Activated naive CD8-positive, alpha-beta T cell treated with anti-CD3 and anti-CD28 coated beads, Interleukin-2, amount 50 U/mL, for 24 hours (primary cell): Measurements from ENCODE around the gene RTL1.

Experiments
- ATAC-seq: fragments of 150-1000 bp; cut with Tn5 transposase; one replicate; pipeline ENCODE4 v1.10.0; 2021
- DNase-seq: peaks from one replicate; pipeline ENCODE4 v3.0.0; 2021
- H3K27ac Mint-ChIP-seq: one replicate; pipeline ENCODE4 v1.8.0; 2021; ENCODE audit warnings: mild to moderate bottlenecking, mixed read lengths
- H3K27me3 Mint-ChIP-seq: one replicate; pipeline ENCODE4 v1.8.0; 2021; ENCODE audit warnings: mixed read lengths
- H3K36me3 Mint-ChIP-seq: one replicate; pipeline ENCODE4 v1.8.0; 2021; ENCODE audit warnings: low read depth, mixed read lengths
- H3K4me1 Mint-ChIP-seq: one replicate; pipeline ENCODE4 v1.8.0; 2021; ENCODE audit warnings: mixed read lengths
- H3K4me3 Mint-ChIP-seq: one replicate; pipeline ENCODE4 v1.8.0; 2021; ENCODE audit warnings: mild to moderate bottlenecking, moderate library complexity, mixed read lengths
- H3K9me3 Mint-ChIP-seq: one replicate; pipeline ENCODE4 v1.8.0; 2021; ENCODE audit warnings: mixed read lengths

RTL1 gene

GRCh38 chr14:100834082-100834793 lies 69.3 kb downstream of the RTL1 start:
- Mint-ChIP-seq H3K27me3 (peaks cover 11% of the 10 kb centered on the region), H3K27ac (no peak overlapping the region), H3K36me3 (no peaks in the 10 kb centered on the region)

DNA sequence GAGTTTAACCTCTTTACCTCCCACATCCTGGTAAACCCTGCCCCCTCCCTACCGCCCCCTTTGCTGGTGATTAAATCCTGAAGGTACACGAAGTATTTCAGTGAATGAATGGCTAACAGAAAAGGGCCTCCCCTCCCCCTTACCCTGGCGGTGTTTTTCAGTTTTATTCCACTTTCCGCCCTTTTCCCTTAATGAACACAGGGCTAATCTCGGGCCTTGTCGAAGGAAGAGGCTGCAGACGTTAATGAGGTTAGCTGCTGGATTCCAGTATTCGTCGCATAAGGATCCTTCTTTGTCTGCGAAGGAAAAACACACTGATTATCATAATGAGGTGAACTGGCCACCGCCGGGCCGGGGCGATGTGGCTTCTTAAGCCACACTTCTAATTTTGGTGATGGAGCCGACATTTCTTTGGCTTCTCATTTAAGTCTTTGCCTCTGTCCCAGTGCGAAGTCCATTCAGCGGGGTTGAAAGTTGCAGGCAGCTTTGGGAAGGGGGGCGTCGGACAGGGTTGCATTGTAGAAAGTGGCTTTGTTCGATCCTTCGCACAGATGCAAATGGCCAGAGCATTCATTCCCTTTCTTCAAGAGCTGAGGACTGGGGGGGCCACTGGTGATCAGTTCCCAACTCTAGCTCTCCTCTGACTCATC lies 71.1 kb downstream of the RTL1 start:
- peaks cover 2% of the 10 kb centered on the region for H3K9me3 Mint-ChIP-seq
- H3K27me3 Mint-ChIP-seq, result peaks cover 19% of the 10 kb centered on the region
- no peaks in the 10 kb centered on the region for H3K4me1 Mint-ChIP-seq
- H3K27ac Mint-ChIP-seq, result no peak overlapping the region
- ATAC-seq (no peak), DNase-seq (no peak)
- no peaks in the 10 kb centered on the region for H3K36me3 Mint-ChIP-seq
- no peak overlapping the region for H3K4me3 Mint-ChIP-seq

More at GRCh38 chr14:100834082-100834793, 69.3 kb downstream of the RTL1 start:
- Mint-ChIP-seq H3K4me3 (no peak overlapping the region), H3K9me3 (no peaks in the 10 kb centered on the region), H3K4me1 (no peaks in the 10 kb centered on the region)
- no peak for ATAC-seq
- DNase-seq, result no peak

DNA sequence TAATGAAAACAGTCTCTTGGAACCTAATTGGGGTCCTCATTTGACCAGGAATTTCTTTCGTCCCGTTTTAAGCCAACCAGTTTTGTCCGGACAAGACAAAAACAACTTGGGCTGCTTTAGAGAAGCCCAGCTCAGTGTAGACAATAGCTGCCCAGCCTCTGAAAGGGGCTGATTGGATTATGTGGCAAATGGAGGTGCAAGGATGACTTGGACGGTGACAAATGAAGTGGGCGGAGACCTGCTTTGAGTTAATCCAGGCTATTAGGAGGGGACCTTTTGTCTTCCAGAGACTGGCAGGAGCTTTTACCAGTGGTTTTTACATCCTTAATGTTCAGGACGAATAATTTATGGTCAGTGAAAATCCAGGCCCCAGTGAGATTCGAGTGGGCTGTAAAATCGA lies 72.8 kb downstream of the RTL1 start:
- H3K4me1 Mint-ChIP-seq, result peaks cover 1% of the 10 kb centered on the region
- no peak overlapping the region for H3K4me3 Mint-ChIP-seq
- H3K9me3 Mint-ChIP-seq, result peaks cover 5% of the 10 kb centered on the region
- H3K36me3 Mint-ChIP-seq, result no peaks in the 10 kb centered on the region
- peaks cover 30% of the 10 kb centered on the region for H3K27me3 Mint-ChIP-seq
- DNase-seq (no peak), ATAC-seq (no peak)
- H3K27ac Mint-ChIP-seq, result no peak overlapping the region
